Smooth muscle cell (in vitro differentiated cells): ENCODE data around the gene HACD2. TPM values are rescaled to one million over a fixed set of nuclear protein-coding genes. Genes with fewer than 3 reads are reported as not detected.

ENCODE experiments used
- DNase-seq: peaks from one replicate; lab custom pipeline; 2025; ENCODE audit not compliant: unreplicated experiment; lab: John Stamatoyannopoulos, UW
- H2AFZ ChIP-seq: fragments of 200-600 bp; sonication (generic); 2 replicates; pipeline ENCODE4 v1.6.0; 2016; ENCODE audit warnings: antibody characterized with exemption, low read depth, mild to moderate bottlenecking
- H3F3A ChIP-seq: fragments of 200-600 bp; sonication (generic); 2 replicates; pipeline ENCODE4 v1.6.0; 2017; ENCODE audit warnings: antibody characterized with exemption, low read depth
- H3K27ac ChIP-seq: fragments of 200-600 bp; sonication (generic); 2 replicates; pipeline ENCODE4 v1.5.1; 2016; ENCODE audit warnings: low read depth, mild to moderate bottlenecking
- H3K27me3 ChIP-seq: fragments of 200-600 bp; sonication (generic); 2 replicates; pipeline ENCODE4 v1.6.1; 2016; ENCODE audit warnings: low read depth, mild to moderate bottlenecking
- H3K36me3 ChIP-seq: fragments of 200-600 bp; sonication (generic); 2 replicates; pipeline ENCODE4 v1.5.1; 2016; ENCODE audit warnings: low read depth
- H3K4me1 ChIP-seq: fragments of 200-600 bp; sonication (generic); 2 replicates; pipeline ENCODE4 v1.5.1; 2016; ENCODE audit warnings: low read depth
- H3K4me2 ChIP-seq: fragments of 200-600 bp; sonication (generic); 2 replicates; pipeline ENCODE4 v1.6.0; 2016; ENCODE audit warnings: mild to moderate bottlenecking
- H3K4me3 ChIP-seq: fragments of 200-600 bp; sonication (generic); 2 replicates; pipeline ENCODE4 v1.5.1; 2016; ENCODE audit warnings: mild to moderate bottlenecking
- H3K79me2 ChIP-seq: fragments of 200-600 bp; sonication (generic); 2 replicates; pipeline ENCODE4 v1.6.0; 2016; ENCODE audit warnings: low read depth, mild to moderate bottlenecking
- H3K9ac ChIP-seq: fragments of 200-600 bp; sonication (generic); 2 replicates; pipeline ENCODE4 v1.6.0; 2016; ENCODE audit warnings: low read depth
- H3K9me3 ChIP-seq: fragments of 200-600 bp; sonication (generic); replicated peaks from 2 replicates; pipeline ENCODE4 v1.5.1; 2016; ENCODE audit warnings: low read depth
- H4K20me1 ChIP-seq: fragments of 200-600 bp; sonication (generic); 2 replicates; pipeline ENCODE4 v1.6.0; 2016; ENCODE audit warnings: low read depth
- CTCF ChIP-seq: fragments of 200-600 bp; sonication (generic); IDR thresholded peaks from 2 replicates; pipeline ENCODE4 v1.5.1; 2017; ENCODE audit warnings: borderline replicate concordance, mild to moderate bottlenecking, antibody characterized with exemption; ENCODE audit not compliant: insufficient read depth, poor library complexity, severe bottlenecking
- WGBS: methylation state at CpG from one replicate; pipeline ENCODE4 v1.1.7; 2016; ENCODE audit warnings: low lambda C conversion rate; 5-methylcytosine and 5-hydroxymethylcytosine counted together
- polyA plus RNA-seq: library from polyadenylated mRNA; unstranded; fragments of >200 nt; fragmentation: Nextera tagmentation; extraction: Ambion mirVana; gene quantifications from 2 replicates; pipeline ENCODE4 v1.2.1, GENCODE V29; 2016
- total RNA-seq: library from RNA; depleted of rRNA; stranded (reverse); fragments of >200 nt; gene quantifications from 2 replicates; pipeline ENCODE4 v1.2.3, GENCODE V29; 2014

Gene HACD2
- total and polyA plus RNA-seq, 2 experiments from 2014 or later = 9.5 to 28.3 TPM

- 98% methylated on average over 1 of the region's 1 CpG for WGBS
Observed at GRCh38 chr3:123562547-123562946, 22.3 kb downstream of the HACD2 start.

GRCh38 chr3:123561188-123561587 lies 23.7 kb downstream of the HACD2 start:
- TF ChIP-seq CTCF = no peak
- H3K79me2 ChIP-seq = no peaks in the 10 kb centered on the region
- no peak overlapping the region for H3K4me3 ChIP-seq
- H3K27me3 ChIP-seq = no peaks in the 10 kb centered on the region
- H2AFZ ChIP-seq = no peak overlapping the region
- H3K9ac ChIP-seq = no peak overlapping the region
- DNase-seq = no peak
- no peaks in the 10 kb centered on the region for H3K36me3 ChIP-seq
- H3K27ac ChIP-seq = no peak overlapping the region
- no peaks in the 10 kb centered on the region for H3K4me1 ChIP-seq
- 68% methylated on average over 2 of the region's 2 CpGs for WGBS
- no peaks in the 10 kb centered on the region for H3F3A ChIP-seq
- H3K9me3 ChIP-seq = no peaks in the 10 kb centered on the region
- no peak overlapping the region for H3K4me2 ChIP-seq
- peaks cover 12% of the 10 kb centered on the region for H4K20me1 ChIP-seq

More at GRCh38 chr3:123562547-123562946, 22.3 kb downstream of the HACD2 start:
- Histone ChIP-seq H3K4me1 (no peaks in the 10 kb centered on the region), H2AFZ (no peak overlapping the region), H3K79me2 (no peaks in the 10 kb centered on the region), H3K36me3 (no peaks in the 10 kb centered on the region), H3F3A (no peaks in the 10 kb centered on the region), H3K9ac (no peak overlapping the region), H3K4me3 (no peak overlapping the region), H4K20me1 (peaks cover 12% of the 10 kb centered on the region), H3K9me3 (no peaks in the 10 kb centered on the region), H3K4me2 (no peak overlapping the region), H3K27me3 (no peaks in the 10 kb centered on the region), H3K27ac (no peak overlapping the region)
- DNase-seq = no peak
- TF ChIP-seq CTCF = no peak

- Histone ChIP-seq H3F3A (no peaks in the 10 kb centered on the region), H3K79me2 (peaks cover 8% of the 10 kb centered on the region), H3K27ac (no peak overlapping the region), H4K20me1 (peaks cover 12% of the 10 kb centered on the region), H3K36me3 (peaks cover under 1% of the 10 kb centered on the region), H2AFZ (no peak overlapping the region), H3K9me3 (peaks cover 7% of the 10 kb centered on the region), H3K4me2 (no peak overlapping the region), H3K4me1 (no peaks in the 10 kb centered on the region), H3K9ac (no peak overlapping the region), H3K4me3 (no peak overlapping the region), H3K27me3 (no peaks in the 10 kb centered on the region)
- 43% methylated on average over 12 of the region's 12 CpGs for WGBS
- DNase-seq = no peak
- peak; percentile 85 for TF ChIP-seq CTCF
Observed at GRCh38 chr3:123559040-123559861, 25.6 kb downstream of the HACD2 start.

GRCh38 chr3:123553536-123553935 lies 31.3 kb downstream of the HACD2 start:
- no peak for DNase-seq
- Histone ChIP-seq H3K4me3 (no peak overlapping the region), H3K9me3 (peaks cover 17% of the 10 kb centered on the region), H3K27me3 (no peaks in the 10 kb centered on the region), H3K79me2 (peaks cover 8% of the 10 kb centered on the region), H3K9ac (no peak overlapping the region), H3K36me3 (peaks cover 15% of the 10 kb centered on the region), H3F3A (no peaks in the 10 kb centered on the region), H3K27ac (no peak overlapping the region), H2AFZ (no peak overlapping the region), H3K4me1 (no peaks in the 10 kb centered on the region), H4K20me1 (no peaks in the 10 kb centered on the region), H3K4me2 (no peak overlapping the region)
- WGBS = 100% methylated on average over 1 of the region's 1 CpG
- TF ChIP-seq CTCF = no peak
